SK-N-MC (cell line): ENCODE data around the gene HNRNPM.

Experiments used
- EZH2 ChIP-seq: fragments of 200-600 bp; sonication (generic); IDR thresholded peaks from one replicate; pipeline ENCODE4 v1.6.1; 2017; ENCODE audit warnings: antibody characterized with exemption
- POLR2AphosphoS5 ChIP-seq: IDR thresholded peaks from 2 replicates; pipeline ENCODE4 v1.6.1; 2012; ENCODE audit warnings: mild to moderate bottlenecking, low read depth, low read length, borderline replicate concordance

DNA sequence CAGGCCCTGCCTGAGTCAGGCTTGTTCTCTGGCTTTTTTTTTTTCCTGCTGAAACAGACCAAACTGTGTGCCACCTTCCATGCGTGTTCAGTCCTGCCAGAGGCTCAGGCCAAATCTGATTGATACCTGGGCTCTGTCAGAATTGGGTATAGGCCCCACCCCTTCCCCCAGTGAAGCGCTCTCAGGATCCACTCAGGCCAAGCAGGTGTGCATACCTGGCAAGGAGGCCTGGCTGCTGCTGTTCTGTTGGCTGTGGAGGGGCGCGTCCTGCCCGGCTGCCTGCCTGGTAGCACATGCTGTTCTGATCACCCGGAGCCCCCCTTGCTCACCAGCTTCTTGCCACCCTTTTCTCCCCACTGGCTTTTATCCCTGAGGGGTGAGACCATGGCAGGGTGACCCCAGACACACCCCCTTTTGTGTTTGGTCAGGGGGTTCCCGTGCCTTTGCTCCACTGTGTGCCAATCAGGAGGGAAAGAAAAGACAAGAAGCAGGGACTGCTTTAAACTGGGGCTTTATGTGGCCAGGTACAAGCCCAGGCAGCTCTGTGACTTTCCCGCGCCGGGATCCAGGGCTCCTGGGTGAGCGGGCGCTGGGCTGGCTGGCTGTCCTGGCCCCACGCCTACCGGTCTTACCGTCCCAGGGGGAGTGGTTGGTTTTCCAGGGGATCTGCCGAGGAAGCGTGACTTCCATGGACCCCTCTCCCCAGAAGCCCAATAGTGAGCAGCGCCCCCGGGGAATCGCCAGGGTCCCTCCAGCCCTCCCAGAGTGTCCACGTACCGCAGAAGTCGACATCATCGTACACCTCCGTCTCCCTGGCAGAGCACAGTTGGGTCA, 45.0 kb downstream of the HNRNPM start:
- TF ChIP-seq POLR2AphosphoS5 (0 out of 2 replicates have a peak, but pooled peaks have one; percentile 17), EZH2 (no peak)
